HL-60/S4 treated with phorbol 12-myristate 13-acetate at 8.2 ng/mL for 4 days and 3 days (cell line): ENCODE measurements around the gene KDM5B.

Source experiments
- in situ Hi-C: fragments of 300-500 bp; cut with MboI; formaldehyde crosslinking; loops from 2 replicates; pipeline ENCODE4 v1.15.0; 2022; ENCODE audit warnings: low sequenced_read_pairs

KDM5B gene

GRCh38 chr1:202723046-202723445 is 85.2 kb downstream of the KDM5B start:
- in situ Hi-C loops: loop anchor here (25.0 kb wide), 2 partner anchors 261 to 536 kb away; partner anchors contain the start of gene LGR6

GRCh38 chr1:202716654-202717053 is 91.6 kb downstream of the KDM5B start:
- in situ Hi-C loops: loop anchor here (25.0 kb wide), 2 partner anchors 254 to 529 kb away; partner anchors contain the start of gene LGR6

- in situ Hi-C loops: loop anchor here (25.0 kb wide), 2 partner anchors 252 to 527 kb away; partner anchors contain the start of gene LGR6
These were observed 94.0 kb downstream of the KDM5B start for GRCh38 chr1:202714202-202714601.

- in situ Hi-C loops: loop anchor here (25.0 kb wide), 2 partner anchors 251 to 526 kb away; partner anchors contain the start of gene LGR6
These were observed 95.1 kb downstream of the KDM5B start for GRCh38 chr1:202713110-202713509.

GRCh38 chr1:202711949-202712635 is 96.1 kb downstream of the KDM5B start:
- in situ Hi-C loops: loop anchor here (25.0 kb wide), 2 partner anchors 250 to 525 kb away; partner anchors contain the start of gene LGR6

- in situ Hi-C loops: loop anchor here (25.0 kb wide), 2 partner anchors 248 to 523 kb away; partner anchors contain the start of gene LGR6
These were observed 97.9 kb downstream of the KDM5B start, which contains the start of gene SYT2 for GRCh38 chr1:202710070-202711045. SYT2 (minus strand) TSS chr1:202710454; CDS start chr1:202605772, 104,682 bp downstream.

GRCh38 chr1:202709276-202710041 is 98.8 kb downstream of the KDM5B start:
- in situ Hi-C loops: loop anchor here (25.0 kb wide), 2 partner anchors 247 to 522 kb away; partner anchors contain the start of gene LGR6

- in situ Hi-C loops: loop anchor here (25.0 kb wide), 2 partner anchors 246 to 521 kb away; partner anchors contain the start of gene LGR6
These were observed 99.6 kb downstream of the KDM5B start for GRCh38 chr1:202708456-202709275.

GRCh38 chr1:202706851-202707250 is 101.4 kb downstream of the KDM5B start:
- in situ Hi-C loops: loop anchor here (25.0 kb wide), 2 partner anchors 245 to 520 kb away; partner anchors contain the start of gene LGR6

GRCh38 chr1:202704601-202705000 is 103.6 kb downstream of the KDM5B start:
- in situ Hi-C loops: loop anchor here (25.0 kb wide), 2 partner anchors 242 to 517 kb away; partner anchors contain the start of gene LGR6

- in situ Hi-C loops: loop anchor here (25.0 kb wide), 2 partner anchors 241 to 516 kb away; partner anchors contain the start of gene LGR6
These were observed 105.0 kb downstream of the KDM5B start for GRCh38 chr1:202703191-202703590.

- in situ Hi-C loops: loop anchor here (25.0 kb wide), 2 partner anchors 240 to 515 kb away; partner anchors contain the start of gene LGR6
These were observed 106.1 kb downstream of the KDM5B start for GRCh38 chr1:202702088-202702487.

GRCh38 chr1:202701200-202701599 is 107.0 kb downstream of the KDM5B start:
- in situ Hi-C loops: loop anchor here (25.0 kb wide), 2 partner anchors 239 to 514 kb away; partner anchors contain the start of gene LGR6

- in situ Hi-C loops: loop anchor here (25.0 kb wide), 2 partner anchors 238 to 513 kb away; partner anchors contain the start of gene LGR6
These were observed 108.2 kb downstream of the KDM5B start for GRCh38 chr1:202700061-202700460.

- in situ Hi-C loops: no loop called here
These were observed 109.9 kb downstream of the KDM5B start for GRCh38 chr1:202698276-202698675.

- in situ Hi-C loops: no loop called here
These were observed 111.2 kb downstream of the KDM5B start for GRCh38 chr1:202697038-202697437.

- in situ Hi-C loops: no loop called here
These were observed 113.9 kb downstream of the KDM5B start for GRCh38 chr1:202694314-202694713.

- in situ Hi-C loops: no loop called here
These were observed 115.2 kb downstream of the KDM5B start for GRCh38 chr1:202692959-202693555.
